Activated CD4-positive, alpha-beta T cell treated with anti-CD3 and anti-CD28 coated beads, Interleukin-2, amount 10 ng/mL, durations not matched to agents 7 days and 5 days (primary cell): ENCODE data around the gene ATF4. TPM values are rescaled to one million over a fixed set of nuclear protein-coding genes. Genes with fewer than 3 reads are reported as not detected.

Experiments
- CTCF ChIA-PET: fragments of 350-600 bp; sonication (Branson Sonifier 250); formaldehyde crosslinking; loops from one replicate; lab custom pipeline; 2021; ENCODE audit warnings: antibody characterized with exemption; lab: Charles Lee
- POLR2A ChIA-PET: fragments of 350-600 bp; sonication (Branson Sonifier 250); formaldehyde crosslinking; loops from one replicate; lab custom pipeline; 2021; ENCODE audit warnings: antibody characterized with exemption; lab: Charles Lee
- DNase-seq: peaks from one replicate; pipeline ENCODE4 v3.0.0-alpha.2; 2020
- H3K27ac Mint-ChIP-seq: one replicate; pipeline ENCODE4 v1.8.0; 2021; ENCODE audit warnings: mild to moderate bottlenecking, moderate library complexity, mixed read lengths
- H3K27me3 Mint-ChIP-seq: one replicate; pipeline ENCODE4 v1.8.0; 2021; ENCODE audit warnings: mixed read lengths
- H3K36me3 Mint-ChIP-seq: one replicate; pipeline ENCODE4 v1.8.0; 2021; ENCODE audit warnings: low read depth, mixed read lengths
- H3K4me1 Mint-ChIP-seq: one replicate; pipeline ENCODE4 v1.8.0; 2021; ENCODE audit warnings: mixed read lengths
- H3K4me3 Mint-ChIP-seq: one replicate; pipeline ENCODE4 v1.8.0; 2021; ENCODE audit warnings: mild to moderate bottlenecking, moderate library complexity, mixed read lengths
- H3K9me3 Mint-ChIP-seq: one replicate; pipeline ENCODE4 v1.8.0; 2021; ENCODE audit warnings: mixed read lengths
- total RNA-seq, 2 experiments: library from RNA; stranded (reverse); gene quantifications; one replicate each; pipeline ENCODE4 v1.2.3, GENCODE V29; 2021

ATF4 gene
- total RNA-seq, 2 experiments from 2014 or later = 372 to 437 TPM

- POLR2A ChIA-PET = no interaction called here
- CTCF ChIA-PET = interaction anchor here (0.7 to 13.6 kb wide), 7 partner anchors 22 to 1149 kb away, joined by 3 to 216 read pairs (median 4); partner anchors contain the start of genes RPS19BP1 and SYNGR1
- Mint-ChIP-seq H3K4me1 (peaks cover 28% of the 10 kb centered on the region), H3K27ac (no peak overlapping the region), H3K36me3 (peaks cover 5% of the 10 kb centered on the region), H3K9me3 (no peaks in the 10 kb centered on the region), H3K27me3 (no peaks in the 10 kb centered on the region), H3K4me3 (no peak overlapping the region)
- no peak for DNase-seq
Measured at GRCh38 chr22:39492186-39492585, 28.2 kb upstream of the ATF4 start.

- POLR2A ChIA-PET = no interaction called here
- no peak overlapping the region for H3K4me3 Mint-ChIP-seq
- no peaks in the 10 kb centered on the region for H3K36me3 Mint-ChIP-seq
- H3K4me1 Mint-ChIP-seq = peaks cover 32% of the 10 kb centered on the region
- CTCF ChIA-PET = interaction anchor here (0.6 to 13.6 kb wide), 8 partner anchors 9 to 754 kb away, joined by 3 to 216 read pairs (median 5); partner anchors contain the start of genes ATF4, MIEF1 and RPS19BP1
- no peak overlapping the region for H3K27ac Mint-ChIP-seq
- H3K27me3 Mint-ChIP-seq = peaks cover 2% of the 10 kb centered on the region
- H3K9me3 Mint-ChIP-seq = no peaks in the 10 kb centered on the region
- DNase-seq = no peak
Measured at GRCh38 chr22:39493759-39494158, 26.6 kb upstream of the ATF4 start.

DNA sequence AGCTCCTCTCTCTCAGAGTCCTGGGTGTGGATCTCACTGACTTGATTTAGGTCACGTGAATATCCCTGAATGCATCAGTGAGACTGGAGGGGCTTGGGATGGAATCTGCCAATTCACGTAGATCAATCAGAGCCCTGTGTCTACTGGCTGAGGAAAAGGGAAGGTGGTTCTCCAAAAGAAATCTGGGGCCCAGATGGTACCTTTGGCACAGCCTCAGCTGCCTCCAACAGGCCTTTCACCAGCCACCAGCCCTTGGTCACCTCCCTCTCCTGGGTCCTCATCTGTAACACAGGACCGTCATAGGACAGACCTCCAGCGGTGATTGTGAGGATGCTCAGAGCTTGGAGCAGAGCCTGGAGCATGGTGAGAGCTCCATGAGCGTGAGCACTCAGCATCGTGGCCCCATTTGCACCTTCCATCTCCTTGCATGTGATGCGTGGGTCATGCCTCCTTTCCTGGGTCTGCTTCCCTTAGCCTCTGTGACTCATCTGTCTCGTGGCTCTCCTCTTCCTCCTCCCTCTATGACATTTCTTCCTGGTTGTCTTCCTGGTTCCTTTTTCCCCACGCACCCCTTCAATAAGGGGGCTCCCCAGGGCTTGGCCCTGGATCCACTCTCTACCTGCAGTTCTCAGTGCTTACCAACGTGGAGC lies 25.8 kb upstream of the ATF4 start:
- Mint-ChIP-seq H3K36me3 (no peaks in the 10 kb centered on the region), H3K4me3 (no peak overlapping the region), H3K9me3 (no peaks in the 10 kb centered on the region), H3K27me3 (peaks cover 5% of the 10 kb centered on the region), H3K27ac (peak overlapping the region; percentile 36), H3K4me1 (peaks cover 31% of the 10 kb centered on the region)
- no peak for DNase-seq
- ChIA-PET POLR2A (no interaction called here), CTCF (interaction anchor here (0.6 to 13.6 kb wide), 7 partner anchors 8 to 753 kb away, joined by 3 to 216 read pairs (median 7); partner anchors contain the start of genes ATF4, MIEF1 and RPS19BP1)

- no peak overlapping the region for H3K4me3 Mint-ChIP-seq
- peaks cover 27% of the 10 kb centered on the region for H3K4me1 Mint-ChIP-seq
- peak overlapping the region; percentile 36 for H3K27ac Mint-ChIP-seq
- H3K36me3 Mint-ChIP-seq = no peaks in the 10 kb centered on the region
- CTCF ChIA-PET = interaction anchor here (0.6 to 13.6 kb wide), 18 partner anchors 9 to 528 kb away, joined by 3 to 216 read pairs (median 4); partner anchors contain the start of genes ATF4, RPS19BP1 and TAB1
- POLR2A ChIA-PET = no interaction called here
- H3K9me3 Mint-ChIP-seq = no peaks in the 10 kb centered on the region
- peak; percentile 70 for DNase-seq
- H3K27me3 Mint-ChIP-seq = peaks cover 5% of the 10 kb centered on the region
Measured at GRCh38 chr22:39496131-39496838, 24.1 kb upstream of the ATF4 start.

- Mint-ChIP-seq H3K4me3 (no peak overlapping the region), H3K9me3 (no peaks in the 10 kb centered on the region), H3K4me1 (peaks cover 32% of the 10 kb centered on the region), H3K36me3 (no peaks in the 10 kb centered on the region), H3K27me3 (peaks cover 5% of the 10 kb centered on the region), H3K27ac (no peak overlapping the region)
- ChIA-PET POLR2A (interaction anchor here (1.0 kb wide), 1 partner anchor 22 kb away, joined by 3 read pairs; no protein-coding TSS in a partner anchor), CTCF (interaction anchor here (0.6 to 13.6 kb wide), 4 partner anchors 19 to 527 kb away, joined by 3 to 216 read pairs (median 7); partner anchors contain the start of gene RPS19BP1)
- no peak for DNase-seq
Measured at GRCh38 chr22:39497429-39497828, 22.9 kb upstream of the ATF4 start.

- no peak for DNase-seq
- H3K4me3 Mint-ChIP-seq = no peak overlapping the region
- H3K27ac Mint-ChIP-seq = no peak overlapping the region
- H3K36me3 Mint-ChIP-seq = no peaks in the 10 kb centered on the region
- H3K27me3 Mint-ChIP-seq = peaks cover 5% of the 10 kb centered on the region
- H3K4me1 Mint-ChIP-seq = peaks cover 33% of the 10 kb centered on the region
- no peaks in the 10 kb centered on the region for H3K9me3 Mint-ChIP-seq
- POLR2A ChIA-PET = interaction anchor here (1.0 kb wide), 1 partner anchor 21 kb away, joined by 3 read pairs; no protein-coding TSS in a partner anchor
- CTCF ChIA-PET = interaction anchor here (13.6 kb wide), 1 partner anchor 29 kb away, joined by 216 read pairs; the partner anchor contains the start of gene RPS19BP1
Measured at GRCh38 chr22:39498368-39498767, 22.0 kb upstream of the ATF4 start.

DNA sequence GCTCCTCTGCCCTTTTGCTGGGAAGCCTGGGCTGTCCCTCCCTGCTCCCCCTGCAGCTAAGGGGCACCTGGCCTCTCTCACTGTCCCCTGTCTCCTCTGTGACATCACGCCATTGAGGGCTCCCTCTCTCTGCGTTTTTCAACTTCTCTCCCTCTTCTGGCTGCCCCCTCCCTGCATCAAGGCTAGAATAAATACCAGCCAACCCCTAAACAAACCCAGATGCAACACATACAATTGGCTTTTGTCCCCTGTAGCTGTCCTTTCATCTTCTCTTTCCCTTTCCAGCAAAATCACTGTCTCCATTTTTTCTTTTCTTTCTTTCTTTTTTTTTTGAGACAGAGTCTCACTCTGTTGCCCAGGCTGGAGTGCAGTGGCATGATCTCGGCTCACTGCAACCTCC lies 21.6 kb upstream of the ATF4 start:
- H3K9me3 Mint-ChIP-seq = no peaks in the 10 kb centered on the region
- H3K27ac Mint-ChIP-seq = no peak overlapping the region
- H3K4me3 Mint-ChIP-seq = no peak overlapping the region
- no peak for DNase-seq
- H3K27me3 Mint-ChIP-seq = peaks cover 5% of the 10 kb centered on the region
- CTCF ChIA-PET = interaction anchor here (13.6 kb wide), 1 partner anchor 29 kb away, joined by 216 read pairs; the partner anchor contains the start of gene RPS19BP1
- H3K36me3 Mint-ChIP-seq = no peaks in the 10 kb centered on the region
- peaks cover 34% of the 10 kb centered on the region for H3K4me1 Mint-ChIP-seq
- POLR2A ChIA-PET = no interaction called here

DNA sequence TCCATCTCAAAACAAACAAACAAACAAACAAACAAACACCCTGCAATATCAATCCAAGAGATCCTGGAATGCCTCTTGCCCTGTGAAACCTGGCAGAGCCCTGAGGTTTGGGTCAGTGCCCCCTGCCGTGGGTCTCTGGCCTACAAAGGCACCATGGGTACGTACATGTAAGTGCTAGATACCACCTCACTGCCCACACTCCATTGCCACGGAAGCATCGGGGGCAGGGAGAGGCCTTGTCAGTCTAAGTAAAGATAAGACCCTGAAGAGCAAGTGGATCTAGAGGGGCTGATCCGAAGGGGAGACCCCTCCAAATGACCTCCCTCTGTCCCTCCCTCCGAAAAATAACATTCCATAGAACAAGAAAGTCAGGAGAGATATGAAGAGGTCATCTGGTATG lies 20.3 kb upstream of the ATF4 start:
- no peak overlapping the region for H3K4me3 Mint-ChIP-seq
- ChIA-PET POLR2A (no interaction called here), CTCF (interaction anchor here (13.6 kb wide), 1 partner anchor 27 kb away, joined by 216 read pairs; the partner anchor contains the start of gene RPS19BP1)
- H3K36me3 Mint-ChIP-seq = peaks cover 8% of the 10 kb centered on the region
- H3K27ac Mint-ChIP-seq = no peak overlapping the region
- no peaks in the 10 kb centered on the region for H3K9me3 Mint-ChIP-seq
- H3K4me1 Mint-ChIP-seq = peaks cover 34% of the 10 kb centered on the region
- DNase-seq = no peak
- H3K27me3 Mint-ChIP-seq = peaks cover 5% of the 10 kb centered on the region

DNA sequence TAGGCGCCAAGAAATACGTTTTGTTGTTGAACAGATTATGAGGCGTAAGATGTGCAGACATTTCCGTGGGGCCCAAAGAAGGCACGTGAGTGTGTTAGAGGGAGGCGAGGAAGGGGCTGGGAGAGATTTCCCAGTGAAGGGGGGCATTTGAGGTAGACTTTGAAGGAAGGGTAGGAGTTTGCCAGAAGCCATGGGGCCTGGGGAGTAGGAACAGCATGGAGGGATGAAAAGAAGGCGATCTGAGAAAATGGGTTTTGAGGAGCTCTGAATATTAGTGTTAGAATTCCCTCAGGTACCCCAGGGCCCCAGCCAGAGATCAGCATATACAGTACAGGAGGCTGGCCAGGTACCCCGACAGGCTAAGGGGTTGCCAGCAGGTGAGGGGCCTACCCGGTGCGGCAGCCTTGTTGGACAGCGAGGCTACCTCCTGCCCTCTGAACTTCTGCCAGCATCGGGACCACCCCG lies 18.7 kb upstream of the ATF4 start:
- peaks cover 5% of the 10 kb centered on the region for H3K27me3 Mint-ChIP-seq
- ChIA-PET CTCF (interaction anchor here (0.6 to 13.6 kb wide), 9 partner anchors 8 to 102 kb away, joined by 3 to 216 read pairs (median 4); partner anchors contain the start of genes RPS19BP1 and TAB1), POLR2A (interaction anchor here (0.6 to 2.5 kb wide), 3 partner anchors 18 to 28 kb away, joined by 3 to 16 read pairs (median 4); partner anchors contain the start of gene ATF4)
- peak overlapping the region; percentile 95 for H3K27ac Mint-ChIP-seq
- peaks cover 23% of the 10 kb centered on the region for H3K36me3 Mint-ChIP-seq
- DNase-seq = no peak
- H3K4me1 Mint-ChIP-seq = peaks cover 40% of the 10 kb centered on the region
- H3K9me3 Mint-ChIP-seq = no peaks in the 10 kb centered on the region
- H3K4me3 Mint-ChIP-seq = peak overlapping the region; percentile 96

- Mint-ChIP-seq H3K4me3 (peak within 1 kb of the TSS; percentile 96), H3K9me3 (no peaks in the 10 kb centered on the region), H3K27ac (peak within 1 kb of the TSS; percentile 95), H3K27me3 (peaks cover 5% of the 10 kb centered on the region), H3K36me3 (peaks cover 27% of the 10 kb centered on the region), H3K4me1 (peaks cover 41% of the 10 kb centered on the region)
- ChIA-PET POLR2A (interaction anchor here (0.6 to 2.5 kb wide), 4 partner anchors 18 to 186 kb away, joined by 3 to 16 read pairs (median 4); partner anchors contain the start of gene ATF4), CTCF (interaction anchor here (0.6 to 13.6 kb wide), 10 partner anchors 8 to 102 kb away, joined by 3 to 216 read pairs (median 4); partner anchors contain the start of genes ATF4, RPS19BP1 and TAB1)
- DNase-seq = peak; percentile 92
Measured at GRCh38 chr22:39502109-39502788, 18.1 kb upstream of the ATF4 start, which contains the start of gene MIEF1. Gene MIEF1 (plus strand): TSS chr22:39502290. CDS start chr22:39511295, 9,005 bp downstream.

DNA sequence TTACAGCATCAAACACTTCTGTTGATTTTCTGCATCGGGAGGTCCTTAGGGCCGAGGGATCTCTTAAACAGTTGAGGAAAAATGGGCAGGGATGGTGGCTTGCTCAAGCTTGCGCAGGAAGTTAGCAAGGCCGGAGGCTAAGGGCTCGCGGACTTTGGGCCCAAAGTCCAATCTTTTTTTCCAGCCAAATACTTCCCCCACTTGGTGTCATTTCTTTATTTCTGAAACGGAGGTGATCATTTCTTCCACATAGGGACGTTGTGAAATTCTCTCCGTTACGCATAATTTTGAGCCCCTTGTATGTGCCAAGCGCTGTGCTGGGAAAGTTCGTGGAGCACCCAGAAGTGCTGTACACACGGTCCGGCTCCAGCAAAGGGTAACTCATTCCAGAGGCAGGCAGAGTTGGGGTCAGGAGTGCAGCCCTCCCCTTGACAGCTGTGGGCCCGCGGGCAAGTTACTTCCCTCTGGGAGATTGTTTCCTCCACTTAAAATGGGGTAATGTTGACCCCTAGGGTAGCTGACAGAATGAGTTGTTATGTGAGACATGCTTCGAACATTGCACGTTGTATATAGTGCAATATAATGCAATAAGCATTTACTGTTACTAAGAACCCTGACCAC lies 17.5 kb upstream of the ATF4 start:
- Mint-ChIP-seq H3K9me3 (no peaks in the 10 kb centered on the region), H3K27ac (peak overlapping the region; percentile 86), H3K4me1 (peaks cover 37% of the 10 kb centered on the region), H3K36me3 (peaks cover 27% of the 10 kb centered on the region), H3K4me3 (peak overlapping the region; percentile 96), H3K27me3 (peaks cover 5% of the 10 kb centered on the region)
- no peak for DNase-seq
- ChIA-PET POLR2A (interaction anchor here (1.1 to 2.5 kb wide), 2 partner anchors 17 to 186 kb away, joined by 3 to 16 read pairs; partner anchors contain the start of gene ATF4), CTCF (interaction anchor here (1.1 to 2.3 kb wide), 7 partner anchors 9 to 181 kb away, joined by 3 to 8 read pairs (median 5); partner anchors contain the start of gene ATF4)
